GM18511 (cell line): Measurements from ENCODE around the gene TRIM7.
"Not testable (repeated sequence)": the region's sequence is repeated elsewhere in the genome, so short reads cannot be mapped to it uniquely, and the experiment has no call there.

ENCODE experiments used
- ATAC-seq: cut with Tn5 transposase; IDR thresholded peaks from one replicate; pipeline ENCODE4 v1.9.1; 2021; ENCODE audit warnings: mild to moderate bottlenecking, moderate library complexity; ENCODE audit not compliant: unreplicated experiment

Gene TRIM7

GRCh38 chr5:181194489-181195248 lies 10.3 kb downstream of the TRIM7 start:
- ATAC-seq, result no peak

GRCh38 chr5:181193656-181194055 lies 11.3 kb downstream of the TRIM7 start:
- ATAC-seq, result no peak

- no peak for ATAC-seq
Measured at GRCh38 chr5:181192337-181193046, 12.5 kb downstream of the TRIM7 start.

- ATAC-seq, result peak; percentile 63
Measured at GRCh38 chr5:181191526-181192336, 13.3 kb downstream of the TRIM7 start.

GRCh38 chr5:181190711-181191525 lies 14.1 kb downstream of the TRIM7 start:
- ATAC-seq, result peak; percentile 18

GRCh38 chr5:181189962-181190710 lies 14.9 kb downstream of the TRIM7 start:
- no peak for ATAC-seq

- ATAC-seq, result no peak
Measured at GRCh38 chr5:181189363-181189961, 15.5 kb downstream of the TRIM7 start.

GRCh38 chr5:181188700-181189362 lies 16.2 kb downstream of the TRIM7 start:
- no peak for ATAC-seq

GRCh38 chr5:181187500-181188213 lies 17.3 kb downstream of the TRIM7 start:
- no peak for ATAC-seq

- ATAC-seq, result no peak
Measured at GRCh38 chr5:181186986-181187499, 18.0 kb downstream of the TRIM7 start.

GRCh38 chr5:181186022-181186421 lies 19.0 kb downstream of the TRIM7 start:
- ATAC-seq, result no peak

- no peak for ATAC-seq
Measured at GRCh38 chr5:181185560-181185959, 19.4 kb downstream of the TRIM7 start.

GRCh38 chr5:181184845-181185216 lies 20.2 kb downstream of the TRIM7 start:
- ATAC-seq, result no peak

- no peak for ATAC-seq
Measured at GRCh38 chr5:181182651-181183050, 22.3 kb downstream of the TRIM7 start.

- ATAC-seq, result peak; percentile 59
Measured at GRCh38 chr5:181181650-181182565, 23.1 kb downstream of the TRIM7 start.

- ATAC-seq, result not testable (repeated sequence)
Measured at GRCh38 chr5:181177559-181177958, 27.4 kb downstream of the TRIM7 start.
